ENCODE measurements around the gene ZNF536. TPM values are rescaled to one million over a fixed set of nuclear protein-coding genes. Genes with fewer than 3 reads are reported as not detected.
"Not testable (repeated sequence)": the region's sequence is repeated elsewhere in the genome, so short reads cannot be mapped to it uniquely, and the experiment has no call there.

Gene ZNF536
- total RNA-seq, 1 donor from 2014 or later, result 24.9 TPM

GRCh38 chr19:30395283-30395682 lies 23.1 kb downstream of the ZNF536 start:
- Mint-ChIP-seq H3K27ac (ENCODE audit: unreplicated experiment) (no peak overlapping the region), H3K4me1 (ENCODE audit: low read depth, unreplicated experiment) (peaks cover 10% of the 10 kb centered on the region), H3K9me3 (ENCODE audit: unreplicated experiment) (peaks cover 1% of the 10 kb centered on the region), H3K36me3 (ENCODE audit: unreplicated experiment) (no peaks in the 10 kb centered on the region), H3K27me3 (ENCODE audit: unreplicated experiment) (peaks cover 8% of the 10 kb centered on the region), H3K4me3 (ENCODE audit: unreplicated experiment) (no peak overlapping the region)
- TF ChIP-seq, protein P1, sequence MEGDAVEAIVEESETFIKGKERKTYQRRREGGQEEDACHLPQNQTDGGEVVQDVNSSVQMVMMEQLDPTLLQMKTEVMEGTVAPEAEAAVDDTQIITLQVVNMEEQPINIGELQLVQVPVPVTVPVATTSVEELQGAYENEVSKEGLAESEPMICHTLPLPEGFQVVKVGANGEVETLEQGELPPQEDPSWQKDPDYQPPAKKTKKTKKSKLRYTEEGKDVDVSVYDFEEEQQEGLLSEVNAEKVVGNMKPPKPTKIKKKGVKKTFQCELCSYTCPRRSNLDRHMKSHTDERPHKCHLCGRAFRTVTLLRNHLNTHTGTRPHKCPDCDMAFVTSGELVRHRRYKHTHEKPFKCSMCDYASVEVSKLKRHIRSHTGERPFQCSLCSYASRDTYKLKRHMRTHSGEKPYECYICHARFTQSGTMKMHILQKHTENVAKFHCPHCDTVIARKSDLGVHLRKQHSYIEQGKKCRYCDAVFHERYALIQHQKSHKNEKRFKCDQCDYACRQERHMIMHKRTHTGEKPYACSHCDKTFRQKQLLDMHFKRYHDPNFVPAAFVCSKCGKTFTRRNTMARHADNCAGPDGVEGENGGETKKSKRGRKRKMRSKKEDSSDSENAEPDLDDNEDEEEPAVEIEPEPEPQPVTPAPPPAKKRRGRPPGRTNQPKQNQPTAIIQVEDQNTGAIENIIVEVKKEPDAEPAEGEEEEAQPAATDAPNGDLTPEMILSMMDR (IDR thresholded peaks at IDR 0.05; ENCODE audit: partially characterized antibody, unreplicated experiment), result no peak
- DNase-seq, result no peak

DNA sequence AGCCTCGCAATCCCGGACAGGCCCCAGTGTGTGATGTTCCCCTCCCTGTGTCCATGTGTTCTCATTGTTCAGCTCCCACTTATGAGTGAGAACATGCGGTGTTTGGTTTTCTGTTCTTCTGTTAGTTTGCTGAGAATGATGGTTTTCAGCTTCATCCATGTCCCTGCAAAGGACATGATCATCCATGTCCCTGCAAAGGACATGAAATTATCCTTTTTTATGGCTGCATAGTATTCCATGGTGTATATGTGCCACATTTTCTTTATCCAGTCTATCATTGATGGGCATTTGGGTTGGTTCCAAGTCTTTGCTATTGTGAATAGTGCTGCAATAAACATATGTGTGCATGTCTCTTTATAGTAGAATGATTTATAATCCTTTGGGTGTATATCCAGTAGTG lies 26.4 kb downstream of the ZNF536 start:
- not testable (repeated sequence) for H3K27ac Mint-ChIP-seq (ENCODE audit: unreplicated experiment); DNase-seq; H3K4me3 Mint-ChIP-seq (ENCODE audit: unreplicated experiment); H3K9me3 Mint-ChIP-seq (ENCODE audit: unreplicated experiment); H3K27me3 Mint-ChIP-seq (ENCODE audit: unreplicated experiment); H3K36me3 Mint-ChIP-seq (ENCODE audit: unreplicated experiment)
- H3K4me1 Mint-ChIP-seq (ENCODE audit: low read depth, unreplicated experiment), result peaks cover 11% of the 10 kb centered on the region

GRCh38 chr19:30401956-30402355 lies 29.8 kb downstream of the ZNF536 start:
- TF ChIP-seq, protein P1 (IDR thresholded peaks at IDR 0.05; ENCODE audit: partially characterized antibody, unreplicated experiment), result no peak
- Mint-ChIP-seq H3K27me3 (ENCODE audit: unreplicated experiment) (peaks cover 4% of the 10 kb centered on the region), H3K9me3 (ENCODE audit: unreplicated experiment) (peaks cover 5% of the 10 kb centered on the region), H3K36me3 (ENCODE audit: unreplicated experiment) (no peaks in the 10 kb centered on the region), H3K27ac (ENCODE audit: unreplicated experiment) (no peak overlapping the region), H3K4me1 (ENCODE audit: low read depth, unreplicated experiment) (peaks cover 18% of the 10 kb centered on the region), H3K4me3 (ENCODE audit: unreplicated experiment) (no peak overlapping the region)
- no peak for DNase-seq

DNA sequence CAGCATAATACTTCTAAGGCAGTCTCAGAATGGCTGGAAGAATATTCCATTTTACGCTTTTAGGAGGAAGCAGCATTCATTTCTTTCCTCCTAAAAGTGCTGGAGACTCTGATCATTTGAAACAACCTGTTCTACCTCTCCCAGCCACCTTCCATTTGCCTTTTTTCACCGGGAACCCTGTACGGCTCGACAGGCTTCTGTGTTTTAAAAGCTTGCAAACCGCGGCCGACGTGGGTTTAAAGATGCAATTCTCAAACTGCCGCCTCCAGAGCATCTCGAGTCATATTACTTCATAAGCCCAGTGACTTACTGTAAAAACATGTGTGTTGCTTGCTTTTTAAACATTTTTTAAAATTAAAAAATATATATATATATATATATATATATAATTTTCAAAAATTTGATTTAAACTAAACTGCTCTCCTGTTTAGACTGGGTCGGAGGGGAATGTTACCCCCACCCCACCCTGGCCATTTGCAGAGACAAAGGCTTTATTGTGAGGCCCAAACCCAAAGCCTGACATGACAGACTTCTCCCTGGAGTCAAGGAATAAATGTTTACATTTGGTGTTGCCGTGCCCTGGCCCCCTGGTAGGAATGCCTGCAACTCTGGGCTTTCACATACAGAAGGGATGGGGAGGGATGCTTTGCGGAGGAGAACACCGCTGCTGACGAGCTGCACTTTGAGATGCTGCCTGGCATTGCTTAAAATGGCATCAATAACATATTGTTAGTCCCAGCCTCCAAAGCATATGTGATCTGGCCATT lies 30.4 kb downstream of the ZNF536 start:
- peaks cover 4% of the 10 kb centered on the region for H3K27me3 Mint-ChIP-seq (ENCODE audit: unreplicated experiment)
- DNase-seq, result no peak
- TF ChIP-seq, protein P1 (IDR thresholded peaks at IDR 0.05; ENCODE audit: partially characterized antibody, unreplicated experiment), result no peak
- peaks cover 18% of the 10 kb centered on the region for H3K4me1 Mint-ChIP-seq (ENCODE audit: low read depth, unreplicated experiment)
- peak overlapping the region; percentile 42 for H3K4me3 Mint-ChIP-seq (ENCODE audit: unreplicated experiment)
- H3K9me3 Mint-ChIP-seq (ENCODE audit: unreplicated experiment), result peaks cover 5% of the 10 kb centered on the region
- H3K27ac Mint-ChIP-seq (ENCODE audit: unreplicated experiment), result peak overlapping the region; percentile 84
- no peaks in the 10 kb centered on the region for H3K36me3 Mint-ChIP-seq (ENCODE audit: unreplicated experiment)

- peaks cover 5% of the 10 kb centered on the region for H3K9me3 Mint-ChIP-seq (ENCODE audit: unreplicated experiment)
- DNase-seq, result no peak
- peaks cover 18% of the 10 kb centered on the region for H3K4me1 Mint-ChIP-seq (ENCODE audit: low read depth, unreplicated experiment)
- TF ChIP-seq, protein P1 (IDR thresholded peaks at IDR 0.05; ENCODE audit: partially characterized antibody, unreplicated experiment), result no peak
- H3K36me3 Mint-ChIP-seq (ENCODE audit: unreplicated experiment), result no peaks in the 10 kb centered on the region
- H3K4me3 Mint-ChIP-seq (ENCODE audit: unreplicated experiment), result no peak overlapping the region
- peaks cover 4% of the 10 kb centered on the region for H3K27me3 Mint-ChIP-seq (ENCODE audit: unreplicated experiment)
- peak overlapping the region; percentile 84 for H3K27ac Mint-ChIP-seq (ENCODE audit: unreplicated experiment)
These were observed 31.2 kb downstream of the ZNF536 start for GRCh38 chr19:30403203-30403985.
